ENCODE data around the gene PDE6C.

DNA sequence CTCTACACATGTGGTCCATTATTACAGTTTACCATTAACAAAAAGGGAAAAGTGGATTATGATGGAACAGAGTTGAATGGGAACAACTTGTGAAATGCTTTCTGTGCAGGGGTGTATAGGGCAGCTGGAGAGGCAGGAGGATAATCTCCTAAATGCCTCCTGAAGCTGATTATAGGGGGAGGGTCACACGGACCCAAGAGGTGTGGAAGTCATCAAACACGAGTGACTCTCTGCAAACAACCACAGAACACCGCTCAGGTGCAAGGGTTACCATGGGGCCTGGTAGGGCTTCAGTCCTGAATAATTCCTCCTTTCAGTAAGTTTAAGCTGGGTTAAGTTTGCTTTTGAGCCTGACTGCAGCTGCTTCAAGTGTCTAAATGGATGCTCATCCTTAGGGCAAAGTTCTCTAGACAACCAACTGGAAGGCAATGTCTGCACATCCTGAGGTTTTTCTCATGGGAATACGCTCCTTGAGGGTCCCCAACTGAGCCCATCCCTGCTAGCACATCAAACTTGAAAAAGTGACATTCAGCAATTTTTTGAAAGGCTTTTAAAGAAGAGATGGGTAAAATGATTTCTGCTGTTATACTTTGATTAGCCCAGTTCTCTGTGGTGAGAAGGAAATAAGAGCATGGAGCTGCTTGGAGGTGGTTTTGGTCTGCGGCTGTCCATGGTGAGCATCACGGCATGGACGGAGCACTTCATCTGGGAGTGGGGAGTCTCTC lies 1.9 kb downstream of the PDE6C start:
- TF ChIP-seq CTCF (IDR thresholded peaks at IDR 0.05) (no peak), EZH2 (IDR thresholded peaks at IDR 0.05; ENCODE audit: borderline replicate concordance, insufficient read depth, low read depth, low read length, poor library complexity, severe bottlenecking) (no peak)

All from B cell (primary cell).